Thyroid gland (tissue), 4 donors: ENCODE results near the gene RPN2.

Source experiments
- CTCF ChIP-seq, 6 experiments: fragments of 200-600 bp in 3 of 6; fragments of 450-650 bp in 3 of 6; sonication (generic) in 3 of 6; IDR thresholded peaks; one replicate each; pipeline ENCODE4 v1.5.1; 2016 to 2019; ENCODE audit warnings: antibody characterized with exemption in 6 of 6, mild to moderate bottlenecking in 2 of 6, inconsistent platforms in 1 of 6, moderate library complexity in 1 of 6
- POLR2A ChIP-seq, 2 donors: fragments of 450-650 bp; IDR thresholded peaks; one replicate each; pipeline ENCODE4 v1.6.1; 2017; ENCODE audit warnings: antibody characterized with exemption in 2 of 2, mild to moderate bottlenecking in 2 of 2, moderate library complexity in 1 of 2

DNA sequence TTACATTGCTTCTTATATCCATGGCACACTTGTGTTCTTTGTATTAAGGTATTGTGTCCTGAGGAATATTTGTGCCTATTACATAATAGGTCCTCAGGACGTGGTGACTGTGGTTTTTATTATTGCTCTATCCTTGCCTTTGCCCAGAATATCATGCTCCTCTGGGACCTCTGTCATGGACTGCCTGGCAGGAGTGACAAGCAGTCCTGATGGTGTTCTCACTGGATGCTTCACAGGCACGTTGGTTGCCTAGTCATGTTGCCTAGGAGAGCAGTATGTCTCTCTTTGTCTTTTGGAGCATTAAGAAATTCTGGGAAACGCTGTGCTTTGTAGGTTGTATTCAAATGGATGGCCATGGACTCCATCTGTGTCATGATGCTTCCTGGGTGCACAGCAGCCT, 24.9 kb downstream of the RPN2 start:
- TF ChIP-seq CTCF (IDR thresholded peaks at IDR 0.05) (no peak), POLR2A (IDR thresholded peaks at IDR 0.05) (no peak)
